ENCODE data around the gene C1orf141. TPM values are rescaled to one million over a fixed set of nuclear protein-coding genes. Genes with fewer than 3 reads are reported as not detected.

Gene C1orf141
- total and polyA plus RNA-seq, 2 donors (not counting 3 experiments of a cell fraction or from before 2014, with no cell fraction given): not detected

- intact Hi-C loops (cut with micrococcal nuclease) (loop anchor here (10.0 kb wide), 1 partner anchor 686 kb away; no protein-coding TSS in a partner anchor), dilution Hi-C loops (cut with MboI; ENCODE audit: extremely low pct_ligation_motif_present, low sequenced_read_pairs) (no loop called here)
- CTCF ChIA-PET: interaction anchor here (1.5 kb wide), 1 partner anchor 8 kb away, joined by 3 read pairs; no protein-coding TSS in a partner anchor
Measured at GRCh38 chr1:67140460-67140859, 5.7 kb upstream of the C1orf141 start.

More at GRCh38 chr1:67140460-67140859, 5.7 kb upstream of the C1orf141 start:
- Histone ChIP-seq H3K9ac (replicated peaks; ENCODE audit: extremely low read depth, insufficient read depth, low read length) (no peak overlapping the region), H3K4me3 (replicated peaks in 1 of 3; ENCODE audit: insufficient read depth in 1 of 3, low read depth in 1 of 3, low read length in 3 of 3) (no peak overlapping the region), H3K4me1 (ENCODE audit: control insufficient read depth, extremely low read depth, insufficient read depth, low read length) (no peaks in the 10 kb centered on the region), H3K4me2 (ENCODE audit: insufficient read depth, low read length) (no peak overlapping the region), H2AFZ (ENCODE audit: low read depth, low read length) (no peak overlapping the region), H3K9me1 (replicated peaks; ENCODE audit: control insufficient read depth, extremely low read depth, insufficient read depth, low read length) (no peaks in the 10 kb centered on the region), H3K27ac (ENCODE audit: insufficient read depth, low read depth, low read length) (no peak overlapping the region), H3K36me3 (ENCODE audit: control insufficient read depth in 2 of 2, extremely low read depth in 1 of 2, insufficient read depth in 2 of 2, low read length in 2 of 2) (no peaks in the 10 kb centered on the region), H4K20me1 (replicated peaks; ENCODE audit: control insufficient read depth, extremely low read depth, insufficient read depth, low read length) (no peaks in the 10 kb centered on the region), H3K9me3 (replicated peaks; ENCODE audit: control insufficient read depth, insufficient read depth, low read length) (no peaks in the 10 kb centered on the region), H3K27me3 (ENCODE audit: control insufficient read depth in 2 of 2, insufficient read depth in 2 of 2, low read length in 2 of 2) (peaks cover 0 to 8% of the 10 kb centered on the region in 2 experiments), H3K79me2 (ENCODE audit: control insufficient read depth, insufficient read depth, low read length) (no peaks in the 10 kb centered on the region)
- DNase-seq (ENCODE audit: low read depth, low spot score) (no peak), FAIRE-seq (no peak)
- POLR2A ChIA-PET: no interaction called here
- BruUV-seq (replicated peaks): no TSS peak
- TF ChIP-seq EZH2 (IDR thresholded peaks at IDR 0.05; ENCODE audit: borderline replicate concordance, low read depth, low read length, severe bottlenecking) (no peak), CTCF (IDR thresholded peaks at IDR 0.05; ENCODE audit: extremely low read depth in 1 of 2, insufficient read depth in 1 of 2, low read depth in 1 of 2, low read length in 2 of 2) (no peak), GATA2 (IDR thresholded peaks at IDR 0.05; ENCODE audit: insufficient read depth, insufficient read length, low read depth, low read length) (no peak), FOS (IDR thresholded peaks at IDR 0.05; ENCODE audit: borderline replicate concordance, insufficient read depth, low read length) (no peak), POLR2A (IDR thresholded peaks at IDR 0.05; ENCODE audit: low read depth, low read length) (no peak), JUN (IDR thresholded peaks at IDR 0.05; ENCODE audit: borderline replicate concordance, insufficient read depth, insufficient read length, low read depth) (no peak), MYC (IDR thresholded peaks at IDR 0.05; ENCODE audit: low read depth, low read length) (no peak), POLR2AphosphoS5 (IDR thresholded peaks at IDR 0.05; ENCODE audit: insufficient read depth, low read depth, low read length) (no peak), MAX (IDR thresholded peaks at IDR 0.05; ENCODE audit: insufficient read depth, insufficient read length) (no peak)

Measured in endothelial cell of umbilical vein (primary cell).